ENCODE results near the gene KIRREL3. TPM values are rescaled to one million over a fixed set of nuclear protein-coding genes. Genes with fewer than 3 reads are reported as not detected.

The KIRREL3 gene
- total RNA-seq, 2 experiments from 2014 or later, result not detected

GRCh38 chr11:126897430-126897829 is 103.1 kb downstream of the KIRREL3 start:
- no peaks in the 10 kb centered on the region for H3K4me1 ChIP-seq (ENCODE audit: insufficient read depth, low read length)
- H3K9me3 ChIP-seq (ENCODE audit: control insufficient read depth in 1 of 2, insufficient read depth in 1 of 2, low read length in 2 of 2), result peaks cover 0 to 7% of the 10 kb centered on the region in 2 experiments
- no peak overlapping the region for H3K27ac ChIP-seq (ENCODE audit: low read depth in 1 of 2, low read length in 2 of 2)
- H3K9me3 Mint-ChIP-seq, result peaks cover 7% of the 10 kb centered on the region
- peaks cover 10% of the 10 kb centered on the region for H3K27me3 Mint-ChIP-seq
- H3K27ac Mint-ChIP-seq, result no peak overlapping the region
- H3K4me1 Mint-ChIP-seq (ENCODE audit: low read depth), result no peaks in the 10 kb centered on the region
- H3K36me3 Mint-ChIP-seq (ENCODE audit: low read depth), result no peaks in the 10 kb centered on the region
- CTCF ChIA-PET, result no interaction called here
- H3K4me3 ChIP-seq (ENCODE audit: low read length), result no peak overlapping the region
- ATAC-seq (ENCODE audit: poor library complexity) (no peak), DNase-seq (no peak)
- no peaks in the 10 kb centered on the region for H3K36me3 ChIP-seq (ENCODE audit: insufficient read depth, low read length)
- TF ChIP-seq CTCF (IDR thresholded peaks at IDR 0.05), result no peak
- no peak overlapping the region for H3K4me3 Mint-ChIP-seq
- H3K27me3 ChIP-seq (ENCODE audit: control insufficient read depth in 1 of 2, insufficient read depth in 2 of 2, low read length in 2 of 2), result no peaks in the 10 kb centered on the region
- POLR2A ChIA-PET, result no interaction called here
- intact Hi-C loops (cut with DNase I, micrococcal nuclease), result no loop called here

- Histone ChIP-seq H3K36me3 (ENCODE audit: insufficient read depth, low read length) (no peaks in the 10 kb centered on the region), H3K4me1 (ENCODE audit: insufficient read depth, low read length) (no peaks in the 10 kb centered on the region), H3K4me3 (ENCODE audit: low read length) (no peak overlapping the region), H3K27ac (ENCODE audit: low read depth in 1 of 2, low read length in 2 of 2) (no peak overlapping the region), H3K9me3 (ENCODE audit: control insufficient read depth in 1 of 2, insufficient read depth in 1 of 2, low read length in 2 of 2) (peaks cover 0 to 7% of the 10 kb centered on the region in 2 experiments), H3K27me3 (ENCODE audit: control insufficient read depth in 1 of 2, insufficient read depth in 2 of 2, low read length in 2 of 2) (no peaks in the 10 kb centered on the region)
- CTCF ChIA-PET, result no interaction called here
- H3K27ac Mint-ChIP-seq, result no peak overlapping the region
- H3K36me3 Mint-ChIP-seq (ENCODE audit: low read depth), result no peaks in the 10 kb centered on the region
- H3K27me3 Mint-ChIP-seq, result peaks cover 11% of the 10 kb centered on the region
- H3K9me3 Mint-ChIP-seq, result peaks cover 7% of the 10 kb centered on the region
- no peak for DNase-seq
- H3K4me3 Mint-ChIP-seq, result no peak overlapping the region
- POLR2A ChIA-PET, result no interaction called here
- intact Hi-C loops (cut with DNase I, micrococcal nuclease), result no loop called here
- no peak for ATAC-seq (ENCODE audit: poor library complexity)
- no peak for TF ChIP-seq CTCF (IDR thresholded peaks at IDR 0.05)
- no peaks in the 10 kb centered on the region for H3K4me1 Mint-ChIP-seq (ENCODE audit: low read depth)
Measured at GRCh38 chr11:126896025-126896424, 104.5 kb downstream of the KIRREL3 start.

- no peak for TF ChIP-seq CTCF (IDR thresholded peaks at IDR 0.05)
- no peaks in the 10 kb centered on the region for H3K36me3 Mint-ChIP-seq (ENCODE audit: low read depth)
- DNase-seq (no peak), ATAC-seq (ENCODE audit: poor library complexity) (no peak)
- H3K27me3 ChIP-seq (ENCODE audit: control insufficient read depth in 1 of 2, insufficient read depth in 2 of 2, low read length in 2 of 2), result no peaks in the 10 kb centered on the region
- no peak overlapping the region for H3K4me3 ChIP-seq (ENCODE audit: low read length)
- H3K36me3 ChIP-seq (ENCODE audit: insufficient read depth, low read length), result no peaks in the 10 kb centered on the region
- no peak overlapping the region for H3K27ac Mint-ChIP-seq
- peaks cover 7% of the 10 kb centered on the region for H3K9me3 Mint-ChIP-seq
- no peak overlapping the region for H3K27ac ChIP-seq (ENCODE audit: low read depth in 1 of 2, low read length in 2 of 2)
- H3K4me1 Mint-ChIP-seq (ENCODE audit: low read depth), result no peaks in the 10 kb centered on the region
- H3K9me3 ChIP-seq (ENCODE audit: control insufficient read depth in 1 of 2, insufficient read depth in 1 of 2, low read length in 2 of 2), result peaks cover 0 to 7% of the 10 kb centered on the region in 2 experiments
- ChIA-PET CTCF (no interaction called here), POLR2A (no interaction called here)
- intact Hi-C loops (cut with DNase I, micrococcal nuclease), result no loop called here
- H3K27me3 Mint-ChIP-seq, result peaks cover 17% of the 10 kb centered on the region
- H3K4me3 Mint-ChIP-seq, result no peak overlapping the region
- H3K4me1 ChIP-seq (ENCODE audit: insufficient read depth, low read length), result no peaks in the 10 kb centered on the region
Measured at GRCh38 chr11:126893796-126894195, 106.8 kb downstream of the KIRREL3 start.

All from CD4-positive, alpha-beta T cell (primary cell).